GM03348 (cell line): Measurements from ENCODE around the gene ARHGAP44.

ENCODE experiments used
- DNase-seq: peaks from one replicate; pipeline ENCODE4 v3.0.0; 2012; ENCODE audit warnings: low spot score

Gene ARHGAP44

GRCh38 chr17:12994341-12995074 is 205.2 kb downstream of the ARHGAP44 start:
- DNase-seq = no peak

GRCh38 chr17:12995106-12995895 is 206.0 kb downstream of the ARHGAP44 start:
- DNase-seq = no peak

- DNase-seq = no peak
These were observed 206.6 kb downstream of the ARHGAP44 start for GRCh38 chr17:12995896-12996295.

DNA sequence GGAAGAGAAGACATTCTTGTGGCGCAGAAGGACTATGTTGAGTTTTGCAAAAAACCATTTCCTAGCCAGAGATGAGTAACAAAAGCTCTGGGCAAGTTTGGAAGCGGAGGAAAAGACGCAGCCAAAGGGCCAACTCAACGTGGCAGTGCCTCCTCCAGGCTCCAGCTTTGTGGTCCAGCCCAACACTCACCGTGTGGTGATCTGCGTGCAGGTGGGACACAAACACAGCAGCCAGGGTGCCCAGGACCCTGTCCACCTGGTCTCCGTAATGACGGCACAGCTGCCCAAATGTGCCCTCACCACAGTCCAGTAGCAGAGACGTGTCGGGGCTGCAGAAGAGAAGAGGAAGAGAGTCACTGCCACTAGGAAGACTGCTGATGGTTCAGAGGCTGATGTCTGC is 207.1 kb downstream of the ARHGAP44 start:
- no peak for DNase-seq

GRCh38 chr17:12996941-12997340 is 207.6 kb downstream of the ARHGAP44 start:
- DNase-seq = no peak

GRCh38 chr17:12998461-12998860 is 209.2 kb downstream of the ARHGAP44 start:
- DNase-seq = no peak

DNA sequence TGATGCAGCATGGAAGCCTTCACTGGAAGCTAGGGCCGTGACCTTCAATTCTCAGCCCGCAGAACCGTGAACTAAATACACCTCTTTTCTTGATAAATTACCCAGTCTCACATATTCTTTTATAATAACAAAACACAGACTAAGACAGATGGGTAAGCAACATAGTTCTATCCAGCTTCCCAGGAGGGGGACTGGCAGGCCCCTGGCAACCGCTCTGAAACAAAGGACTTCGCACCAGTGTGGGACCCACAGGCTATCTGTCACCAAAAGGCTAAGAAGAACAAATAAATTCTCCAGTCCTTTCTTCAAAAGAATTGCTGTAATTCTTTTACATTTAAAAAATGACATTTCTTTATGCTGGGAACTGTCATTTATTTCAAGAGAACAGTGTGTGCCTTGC is 209.6 kb downstream of the ARHGAP44 start:
- DNase-seq = no peak

GRCh38 chr17:13000561-13000960 is 211.3 kb downstream of the ARHGAP44 start:
- DNase-seq = no peak

DNA sequence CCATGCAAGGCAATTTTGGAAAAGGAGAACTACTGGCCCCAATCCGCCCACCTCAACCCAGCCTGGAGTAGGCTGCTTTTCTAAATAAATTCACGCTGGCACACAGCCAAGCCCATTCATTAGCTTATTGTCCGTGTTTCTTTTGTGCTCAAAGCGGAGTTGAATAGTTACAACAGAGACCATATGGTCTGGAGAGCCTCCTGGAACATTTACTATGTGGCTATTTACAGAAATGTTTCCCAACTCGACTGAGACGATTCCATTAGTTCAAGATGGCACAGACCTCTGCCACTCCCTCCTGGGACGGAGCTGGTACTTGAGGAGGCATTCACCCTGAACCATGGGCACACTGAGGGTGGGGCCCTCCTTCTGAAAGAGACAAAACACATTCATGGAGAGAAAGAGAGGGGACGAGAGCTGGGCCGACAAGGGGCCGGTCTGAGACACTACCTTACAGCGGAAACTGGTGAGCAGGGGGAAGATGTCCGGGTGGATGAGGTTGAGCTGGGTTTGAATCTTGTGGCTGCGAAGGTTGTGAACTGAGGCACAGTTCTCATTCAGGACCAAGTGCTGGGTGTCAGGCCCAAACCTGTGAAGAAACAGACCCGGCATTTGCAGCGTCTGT is 212.8 kb downstream of the ARHGAP44 start:
- DNase-seq = no peak

GRCh38 chr17:13002761-13003453 is 213.6 kb downstream of the ARHGAP44 start:
- DNase-seq = peak; percentile 85

GRCh38 chr17:13003454-13003851 is 214.2 kb downstream of the ARHGAP44 start:
- no peak for DNase-seq

DNA sequence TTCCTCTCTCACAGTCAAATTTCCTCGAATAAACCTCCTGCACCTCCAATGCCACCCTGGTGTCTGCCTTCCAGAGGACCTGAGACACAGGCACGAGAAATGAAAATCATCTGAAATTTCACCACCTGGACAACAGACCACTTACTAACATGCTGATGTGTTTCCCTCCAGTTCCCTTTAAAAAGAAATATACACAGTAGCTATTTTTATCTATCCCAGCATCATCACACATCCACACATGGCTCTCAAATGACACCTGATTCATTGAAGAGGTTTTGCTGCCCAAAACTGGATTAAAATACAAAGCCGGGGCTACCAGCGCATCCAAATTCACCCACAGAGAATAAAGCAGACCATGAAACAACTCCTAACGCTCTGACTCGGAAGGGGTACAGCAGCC is 214.6 kb downstream of the ARHGAP44 start:
- DNase-seq = no peak

DNA sequence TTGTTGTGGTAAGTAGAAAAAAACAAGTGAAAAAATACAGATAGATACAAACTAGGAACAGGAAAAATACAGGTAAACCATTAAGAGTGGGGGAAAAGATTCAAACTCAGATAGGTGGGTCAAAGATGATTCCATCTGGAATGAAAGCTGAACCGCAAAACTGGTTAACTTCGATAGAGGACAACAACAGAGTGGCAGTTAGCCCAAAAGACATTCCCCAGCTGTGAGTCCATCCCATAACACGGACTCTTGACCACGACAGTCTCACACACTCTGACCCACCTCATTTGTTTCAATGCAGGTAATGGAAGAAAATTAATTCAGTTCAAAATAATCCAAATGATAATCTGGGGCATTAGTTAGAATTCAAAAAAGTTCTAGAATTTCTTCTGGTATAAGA is 215.0 kb downstream of the ARHGAP44 start:
- no peak for DNase-seq

DNA sequence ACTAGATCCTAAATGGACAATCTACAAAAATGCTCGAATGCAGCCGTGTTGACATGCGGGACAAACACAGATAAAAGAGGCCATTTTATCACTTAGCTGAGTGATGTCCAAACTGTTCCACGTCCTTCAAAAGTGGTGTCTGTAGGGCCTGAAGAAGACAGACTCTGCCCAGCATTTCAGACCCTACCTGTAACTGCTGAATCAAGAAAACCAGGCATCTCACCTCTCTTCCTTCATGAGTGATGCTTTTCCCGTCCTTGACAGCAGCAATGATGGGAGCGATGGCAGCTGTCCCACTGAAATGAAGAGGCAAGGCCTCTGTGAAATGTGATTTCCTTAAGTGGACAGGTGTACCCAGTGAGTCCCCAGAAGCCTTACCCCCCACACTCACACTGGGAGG is 216.2 kb downstream of the ARHGAP44 start:
- DNase-seq = no peak

- DNase-seq = no peak
These were observed 219.2 kb downstream of the ARHGAP44 start for GRCh38 chr17:13008461-13008860.

GRCh38 chr17:13010959-13011358 is 221.7 kb downstream of the ARHGAP44 start:
- DNase-seq = no peak

- no peak for DNase-seq
These were observed 225.5 kb downstream of the ARHGAP44 start for GRCh38 chr17:13014801-13015200.

DNA sequence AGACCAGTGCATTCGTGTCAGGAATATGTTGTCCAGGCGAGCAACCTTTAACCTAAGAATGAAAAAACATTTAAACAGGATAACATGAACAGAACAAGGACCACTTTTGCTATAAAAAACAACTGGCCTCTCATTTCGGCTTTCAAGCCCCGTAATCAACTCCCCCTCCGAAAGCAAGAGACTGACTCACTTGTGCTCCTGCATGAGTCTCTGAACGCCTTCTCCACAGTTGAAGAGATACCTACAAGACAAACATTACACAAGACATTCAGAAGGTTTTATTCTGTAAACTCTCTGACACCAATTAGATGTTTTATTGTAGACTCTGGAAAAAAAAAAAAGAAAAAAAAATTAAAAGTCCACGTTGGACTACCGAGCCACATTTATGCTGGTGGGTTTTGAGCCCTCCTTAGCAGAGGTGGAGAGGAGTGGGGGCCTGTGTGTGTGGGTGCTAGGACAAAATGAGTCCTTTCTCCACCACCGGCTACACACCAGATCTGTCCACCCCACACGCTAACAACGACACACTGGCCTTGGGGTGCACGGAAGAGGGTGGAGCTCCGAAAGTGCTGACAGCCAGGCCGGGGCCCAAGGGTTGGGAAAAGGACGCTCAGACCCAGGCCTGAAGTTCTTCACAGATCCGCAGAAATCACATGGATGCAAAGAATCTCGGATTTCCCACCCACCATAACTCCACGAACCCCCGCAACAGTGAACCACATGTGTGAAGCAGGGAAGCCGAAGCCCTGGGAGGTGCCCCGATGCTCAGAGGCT is 227.8 kb downstream of the ARHGAP44 start:
- no peak for DNase-seq

DNA sequence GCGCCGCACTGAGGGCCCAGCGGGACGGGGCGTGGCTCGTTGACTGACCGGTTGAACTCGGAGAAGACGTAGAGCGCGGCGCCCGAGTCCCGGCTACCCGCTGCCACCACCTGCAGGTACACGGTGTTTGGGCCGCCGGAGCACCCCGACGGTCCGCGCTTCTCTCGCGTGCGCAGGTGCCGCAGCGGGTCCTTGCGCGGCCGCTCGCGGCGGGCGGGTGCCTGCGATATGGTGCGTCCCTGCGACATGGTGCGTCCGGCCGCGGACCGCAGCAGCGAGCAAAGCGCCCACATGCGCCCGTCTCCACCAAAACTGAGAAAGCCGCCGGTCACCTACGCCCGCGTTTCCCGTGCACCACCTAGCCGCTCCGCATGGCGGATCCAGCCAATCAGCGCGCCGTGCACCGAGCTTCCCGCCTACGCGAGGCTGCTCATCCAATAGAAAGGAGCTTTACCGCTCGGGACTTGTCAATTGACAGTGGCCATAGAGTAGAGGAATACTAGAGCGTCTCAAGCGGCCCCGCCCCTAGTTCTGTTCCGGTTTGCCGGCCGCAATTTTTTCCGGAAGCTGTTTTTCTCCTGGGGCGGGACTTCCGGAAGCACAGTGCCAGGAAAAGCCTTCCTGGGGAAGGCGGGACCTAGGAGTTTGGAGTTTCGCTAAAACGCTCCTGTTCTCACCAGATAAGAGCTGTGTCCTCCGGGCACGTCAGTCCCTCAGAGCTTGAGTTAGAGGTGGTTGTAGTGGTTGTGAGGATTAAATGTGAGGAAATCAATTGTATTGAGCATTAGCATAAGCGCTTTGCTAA is 228.6 kb downstream of the ARHGAP44 start, which contains the start of gene ELAC2:
Gene ELAC2 (minus strand): TSS at position 373 of the 805 bp plus-strand sequence. CDS start 80 bp downstream, at position 293.
- peak; percentile 99 for DNase-seq

DNA sequence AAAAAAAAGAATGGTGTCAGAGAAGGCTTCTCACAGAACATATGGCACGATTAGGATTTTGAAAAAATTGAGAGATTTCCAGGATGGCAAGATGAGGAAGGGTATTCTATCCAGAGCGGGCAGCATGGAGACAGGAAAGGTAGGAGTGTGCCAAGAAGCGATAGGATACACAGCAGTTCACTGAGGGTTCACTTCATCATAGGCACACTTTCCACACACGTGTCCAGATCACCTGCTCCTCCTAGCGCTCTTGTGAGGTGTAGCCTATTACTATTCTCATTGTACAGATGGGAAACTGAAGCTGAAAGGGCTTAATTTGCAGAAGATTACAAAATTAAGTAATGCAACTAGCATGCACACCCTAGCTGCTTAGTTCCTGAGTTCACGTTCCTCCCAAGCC is 234.7 kb downstream of the ARHGAP44 start:
- no peak for DNase-seq
